Vagina (tissue), 2 donors: ENCODE data around the gene SETD9. TPM values are rescaled to one million over a fixed set of nuclear protein-coding genes. Genes with fewer than 3 reads are reported as not detected.
A peak's percentile ranks its signal among the peaks of the same experiment; 100 is the strongest.

Experiments used
- DNase-seq, 2 donors: peaks; one replicate each; pipeline ENCODE4 v3.0.0-alpha.2; 2017; ENCODE audit errors: extremely low spot score in 2 of 2
- H3K27ac ChIP-seq: fragments of 200-600 bp; sonication (generic); one replicate; pipeline ENCODE4 v1.5.1; 2019
- H3K27me3 ChIP-seq: fragments of 200-600 bp; sonication (generic); one replicate; pipeline ENCODE4 v1.5.1; 2019
- H3K36me3 ChIP-seq, 2 donors: fragments of 200-600 bp; sonication (generic); one replicate each; pipeline ENCODE4 v1.5.1; 2017 to 2019
- H3K4me1 ChIP-seq: fragments of 200-600 bp; sonication (generic); one replicate; pipeline ENCODE4 v1.5.1; 2019
- H3K4me3 ChIP-seq, 2 donors: fragments of 200-600 bp; sonication (generic); 1 replicate in 1 of 2; 2 replicates in 1 of 2; pipeline ENCODE4 v1.5.1; 2016 to 2019
- H3K9me3 ChIP-seq: fragments of 200-600 bp; sonication (generic); one replicate; pipeline ENCODE4 v1.5.1; 2019
- POLR2A ChIP-seq, 2 donors: fragments of 450-650 bp; IDR thresholded peaks; one replicate each; pipeline ENCODE4 v1.6.1; 2017; ENCODE audit warnings: antibody characterized with exemption in 2 of 2, mild to moderate bottlenecking in 2 of 2, moderate library complexity in 2 of 2
- POLR2AphosphoS5 ChIP-seq, 2 donors: sonication (generic); formaldehyde crosslinking; IDR thresholded peaks; one replicate each; pipeline ENCODE4 v1.9.0; 2017; ENCODE audit warnings: antibody characterized with exemption in 2 of 2, mild to moderate bottlenecking in 2 of 2, low read depth in 1 of 2; ENCODE audit not compliant: insufficient read depth in 1 of 2
- intact Hi-C: fragments of 100-400 bp; cut with DNase I; formaldehyde crosslinking; loops from one replicate; pipeline ENCODE4 v1.15.1; 2023
- total RNA-seq: library from RNA; depleted of rRNA; stranded (reverse); fragments of >200 nt; gene quantifications from one replicate; pipeline ENCODE4 v1.2.3, GENCODE V29; 2016
- TF ChIP-seq, protein P1 (sequence below), 3 experiments: fragments of 450-650 bp in 2 of 3; fragments of 200-600 bp in 1 of 3; sonication (generic) in 1 of 3; IDR thresholded peaks; one replicate each; pipeline ENCODE4 v1.5.1; 2017 to 2019; ENCODE audit warnings: antibody characterized with exemption in 3 of 3, mild to moderate bottlenecking in 2 of 3, moderate library complexity in 2 of 3

Gene SETD9
- total RNA-seq, 1 donor from 2014 or later, result 2.7 TPM

DNA sequence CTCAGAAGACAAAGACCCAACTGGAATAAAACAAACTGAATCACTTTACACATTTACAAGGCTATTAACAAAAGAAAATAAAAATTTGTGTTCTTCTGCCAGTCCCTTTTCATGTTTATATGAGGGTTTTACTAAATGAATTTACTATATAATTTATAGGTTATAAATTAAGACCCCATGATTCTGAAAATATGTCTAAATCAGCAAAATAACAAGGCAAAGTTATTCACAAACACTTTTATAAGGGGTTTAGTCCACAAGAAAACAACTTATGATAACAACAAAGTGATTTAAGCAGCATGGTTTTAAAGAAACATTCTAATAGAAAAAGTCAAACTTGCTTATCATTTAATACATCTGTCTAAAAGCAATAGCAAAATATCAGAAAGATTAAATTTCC is 37.7 kb downstream of the SETD9 start:
- TF ChIP-seq POLR2AphosphoS5 (IDR thresholded peaks at IDR 0.05; ENCODE audit: insufficient read depth in 1 of 2, low read depth in 1 of 2) (no peak), POLR2A (IDR thresholded peaks at IDR 0.05) (no peak)
- TF ChIP-seq, protein P1, sequence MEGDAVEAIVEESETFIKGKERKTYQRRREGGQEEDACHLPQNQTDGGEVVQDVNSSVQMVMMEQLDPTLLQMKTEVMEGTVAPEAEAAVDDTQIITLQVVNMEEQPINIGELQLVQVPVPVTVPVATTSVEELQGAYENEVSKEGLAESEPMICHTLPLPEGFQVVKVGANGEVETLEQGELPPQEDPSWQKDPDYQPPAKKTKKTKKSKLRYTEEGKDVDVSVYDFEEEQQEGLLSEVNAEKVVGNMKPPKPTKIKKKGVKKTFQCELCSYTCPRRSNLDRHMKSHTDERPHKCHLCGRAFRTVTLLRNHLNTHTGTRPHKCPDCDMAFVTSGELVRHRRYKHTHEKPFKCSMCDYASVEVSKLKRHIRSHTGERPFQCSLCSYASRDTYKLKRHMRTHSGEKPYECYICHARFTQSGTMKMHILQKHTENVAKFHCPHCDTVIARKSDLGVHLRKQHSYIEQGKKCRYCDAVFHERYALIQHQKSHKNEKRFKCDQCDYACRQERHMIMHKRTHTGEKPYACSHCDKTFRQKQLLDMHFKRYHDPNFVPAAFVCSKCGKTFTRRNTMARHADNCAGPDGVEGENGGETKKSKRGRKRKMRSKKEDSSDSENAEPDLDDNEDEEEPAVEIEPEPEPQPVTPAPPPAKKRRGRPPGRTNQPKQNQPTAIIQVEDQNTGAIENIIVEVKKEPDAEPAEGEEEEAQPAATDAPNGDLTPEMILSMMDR (IDR thresholded peaks at IDR 0.05), result no peak
- Histone ChIP-seq H3K4me1 (peaks cover 16% of the 10 kb centered on the region), H3K4me3 (no peak overlapping the region), H3K9me3 (no peaks in the 10 kb centered on the region), H3K27ac (no peak overlapping the region), H3K27me3 (no peaks in the 10 kb centered on the region), H3K36me3 (peaks cover 4 to 31% of the 10 kb centered on the region in 2 donors)
- intact Hi-C loops, result no loop called here
- no peak for DNase-seq

DNA sequence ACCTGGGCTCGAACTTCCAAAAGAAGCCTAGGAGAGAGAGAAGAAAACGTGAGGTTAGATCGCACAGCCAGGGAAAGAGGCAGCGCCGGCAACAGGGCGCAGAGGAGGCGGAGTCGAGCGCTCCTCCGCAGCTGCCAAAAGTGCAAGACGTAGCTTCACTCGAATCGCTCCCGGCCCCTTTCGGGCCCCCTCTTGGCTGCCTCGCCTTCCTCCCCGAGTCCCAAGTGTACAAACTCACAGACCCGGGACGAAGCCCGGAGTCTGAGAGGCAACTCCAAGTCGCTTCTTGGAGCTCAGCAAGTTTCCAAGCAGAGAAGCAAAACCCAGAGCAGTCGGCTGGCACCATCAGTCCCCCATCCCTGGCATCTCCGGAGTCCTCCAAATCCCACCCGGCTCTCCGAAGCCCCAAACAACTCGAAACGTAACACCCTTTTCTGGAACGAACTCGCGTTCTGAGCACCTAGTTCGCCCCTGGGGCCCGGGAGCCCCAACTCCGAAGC is 41.3 kb downstream of the SETD9 start:
- TF ChIP-seq POLR2AphosphoS5 (IDR thresholded peaks at IDR 0.05; ENCODE audit: insufficient read depth in 1 of 2, low read depth in 1 of 2), result peak in 1 of 2 donors; percentile 68
- TF ChIP-seq, protein P1 (IDR thresholded peaks at IDR 0.05), result no peak
- TF ChIP-seq POLR2A (IDR thresholded peaks at IDR 0.05), result no peak
- H3K27ac ChIP-seq, result peak overlapping the region; percentile 88
- H3K4me3 ChIP-seq, result peak overlapping the region; percentile 85 to 92
- peaks cover 18% of the 10 kb centered on the region for H3K4me1 ChIP-seq
- H3K27me3 ChIP-seq, result no peaks in the 10 kb centered on the region
- intact Hi-C loops, result loop anchor here (5.0 kb wide), 2 partner anchors 38 to 222 kb away; partner anchors contain the start of gene GPBP1
- peak in 1 of 2 donors; percentile 91 for DNase-seq
- no peaks in the 10 kb centered on the region for H3K9me3 ChIP-seq
- peaks cover 0 to 12% of the 10 kb centered on the region in 2 donors for H3K36me3 ChIP-seq

DNA sequence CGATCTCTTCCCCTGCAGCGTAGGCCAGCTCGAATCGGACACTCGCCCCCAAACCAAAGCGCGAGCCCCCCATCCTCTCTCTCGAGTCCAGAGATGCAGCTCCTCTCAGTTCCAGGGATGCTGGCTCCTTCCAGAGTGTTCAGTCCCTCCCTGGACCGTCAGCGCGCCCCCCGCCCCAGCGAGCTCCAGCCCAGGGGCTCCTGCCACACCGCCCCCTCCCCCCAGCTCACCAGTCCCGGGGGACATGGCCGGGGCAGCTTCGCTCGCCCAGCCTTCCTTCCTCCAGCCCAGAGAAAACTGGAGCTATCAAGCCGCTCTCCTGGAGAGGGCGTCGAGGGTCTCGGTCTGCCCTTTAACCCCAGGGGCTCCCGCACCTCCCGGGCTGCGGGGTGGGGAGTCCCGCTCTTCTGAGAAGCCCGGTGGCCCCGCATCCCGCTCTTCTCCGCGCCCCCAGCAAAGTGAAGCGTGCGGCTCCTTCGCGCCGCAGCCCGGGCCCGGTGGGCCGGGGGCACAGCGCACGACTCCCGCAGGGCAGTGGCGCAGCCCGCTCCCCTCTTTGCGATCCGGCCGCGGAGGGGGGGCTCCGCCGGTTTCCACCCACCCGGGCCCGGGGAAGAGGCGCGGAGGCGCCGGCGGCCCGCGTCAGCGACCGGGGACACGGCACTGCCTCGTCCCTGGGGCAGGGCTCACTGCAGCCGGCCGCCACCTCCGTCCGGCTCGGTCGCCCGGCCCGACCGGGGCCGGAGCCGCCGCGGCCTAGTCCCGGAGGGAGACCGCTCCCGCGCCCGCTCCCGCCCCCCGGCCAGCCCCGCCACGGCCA is 41.9 kb downstream of the SETD9 start:
- Histone ChIP-seq H3K4me3 (peak overlapping the region; percentile 85 to 92), H3K9me3 (no peaks in the 10 kb centered on the region), H3K36me3 (peaks cover 0 to 6% of the 10 kb centered on the region in 2 donors), H3K27me3 (no peaks in the 10 kb centered on the region), H3K27ac (peak overlapping the region; percentile 88), H3K4me1 (peaks cover 18% of the 10 kb centered on the region)
- no peak for DNase-seq
- TF ChIP-seq, protein P1 (IDR thresholded peaks at IDR 0.05), result no peak
- TF ChIP-seq POLR2A (IDR thresholded peaks at IDR 0.05) (no peak), POLR2AphosphoS5 (IDR thresholded peaks at IDR 0.05; ENCODE audit: insufficient read depth in 1 of 2, low read depth in 1 of 2) (no peak)
- intact Hi-C loops, result loop anchor here (5.0 kb wide), 2 partner anchors 39 to 221 kb away; partner anchors contain the start of gene GPBP1

DNA sequence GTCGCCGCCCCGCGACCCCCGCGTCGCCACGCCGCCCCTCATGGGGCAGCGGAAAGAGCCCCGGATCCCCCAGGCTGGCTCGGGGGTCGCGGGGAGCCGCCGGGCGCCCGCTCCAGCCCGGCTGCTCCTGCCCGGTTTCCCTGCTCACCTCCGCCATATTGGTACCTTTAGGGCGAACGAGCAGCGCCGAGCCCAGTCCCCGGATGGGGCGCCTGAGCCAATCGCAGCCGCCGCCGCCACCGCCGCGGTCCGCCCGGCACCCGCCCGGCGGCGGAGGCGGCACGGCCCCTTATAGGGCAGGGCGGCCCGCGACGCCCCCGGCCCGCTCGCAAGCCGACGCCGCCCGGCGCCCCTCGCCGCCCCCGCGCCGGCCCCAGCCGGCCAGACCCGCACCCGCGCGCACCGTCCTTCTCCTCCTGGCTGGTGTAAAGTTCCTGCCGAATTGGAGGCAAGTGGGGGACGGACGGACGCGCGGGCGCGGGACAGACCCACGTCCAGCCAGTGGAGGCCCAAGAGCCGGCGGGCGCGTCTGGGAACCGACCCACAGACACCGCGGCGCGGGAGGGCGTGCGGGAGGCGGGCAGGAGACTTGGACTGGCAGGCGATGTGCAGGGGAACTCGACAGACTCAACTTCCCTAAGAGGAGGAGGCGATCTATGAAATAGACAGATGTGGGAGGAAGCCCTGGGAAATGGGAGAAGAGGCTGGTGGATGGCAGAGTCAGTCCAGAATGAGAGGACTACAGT is 42.7 kb downstream of the SETD9 start, which contains the start of gene MIER3:
Gene MIER3 (minus strand): TSS at position 178 of the 746 bp plus-strand sequence. CDS start 21 bp downstream, at position 157.
- no peak for DNase-seq
- TF ChIP-seq POLR2AphosphoS5 (IDR thresholded peaks at IDR 0.05; ENCODE audit: insufficient read depth in 1 of 2, low read depth in 1 of 2) (peak in 1 of 2 donors; percentile 41), POLR2A (IDR thresholded peaks at IDR 0.05) (no peak)
- Histone ChIP-seq H3K4me1 (peaks cover 18% of the 10 kb centered on the region), H3K9me3 (no peaks in the 10 kb centered on the region), H3K27me3 (no peaks in the 10 kb centered on the region), H3K4me3 (peak within 1 kb of the TSS; percentile 85 to 92), H3K27ac (peak within 1 kb of the TSS; percentile 88), H3K36me3 (no peaks in the 10 kb centered on the region)
- intact Hi-C loops, result loop anchor here (5.0 kb wide), 2 partner anchors 40 to 220 kb away; partner anchors contain the start of gene GPBP1

DNA sequence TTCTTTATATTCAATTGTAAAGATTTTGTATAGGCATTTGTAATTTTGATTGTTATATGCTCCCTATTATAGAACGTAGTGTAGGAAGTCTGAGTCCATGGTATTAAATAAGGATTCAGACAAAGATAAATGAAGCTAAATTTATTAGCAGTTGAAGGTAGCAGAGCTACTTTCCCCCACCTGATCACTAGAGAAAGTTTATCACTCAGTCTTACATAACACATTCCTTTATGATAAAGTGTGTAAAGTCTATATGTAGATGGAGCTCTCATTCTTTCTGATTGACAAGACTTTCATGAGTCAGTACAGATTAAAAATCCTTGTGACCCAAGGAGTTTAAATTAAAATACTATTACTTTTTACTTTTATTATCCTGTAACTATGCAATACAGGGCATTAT is 44.9 kb downstream of the SETD9 start:
- no peak for TF ChIP-seq POLR2AphosphoS5 (IDR thresholded peaks at IDR 0.05; ENCODE audit: insufficient read depth in 1 of 2, low read depth in 1 of 2)
- TF ChIP-seq POLR2A (IDR thresholded peaks at IDR 0.05), result no peak
- TF ChIP-seq, protein P1 (IDR thresholded peaks at IDR 0.05), result no peak
- Histone ChIP-seq H3K4me3 (no peak overlapping the region), H3K4me1 (peaks cover 17% of the 10 kb centered on the region), H3K27me3 (no peaks in the 10 kb centered on the region), H3K9me3 (no peaks in the 10 kb centered on the region), H3K27ac (no peak overlapping the region), H3K36me3 (no peaks in the 10 kb centered on the region)
- intact Hi-C loops, result loop anchor here (5.0 kb wide), 2 partner anchors 42 to 218 kb away; partner anchors contain the start of gene GPBP1
- no peak for DNase-seq
